Endodermal cell (in vitro differentiated cells): ENCODE results near the gene GLIS2. TPM values are rescaled to one million over a fixed set of nuclear protein-coding genes. Genes with fewer than 3 reads are reported as not detected.
A peak's percentile ranks its signal among the peaks of the same experiment; 100 is the strongest.

Experiments
- DNase-seq: peaks from one replicate; pipeline ENCODE4 v3.0.0-alpha.2; 2017
- H3K27ac ChIP-seq: 2 replicates; pipeline ENCODE4 v1.5.1; 2013; ENCODE audit warnings: mild to moderate bottlenecking, low read depth, low read length, moderate library complexity
- H3K27me3 ChIP-seq: 2 replicates; pipeline ENCODE4 v1.6.1; 2013; ENCODE audit warnings: mild to moderate bottlenecking, low read length, moderate library complexity; ENCODE audit not compliant: insufficient read depth, control insufficient read depth, poor library complexity, severe bottlenecking
- H3K36me3 ChIP-seq: 2 replicates; pipeline ENCODE4 v1.7.0; 2013; ENCODE audit warnings: mild to moderate bottlenecking, low read length, moderate library complexity; ENCODE audit not compliant: control insufficient read depth, insufficient read depth
- H3K4me1 ChIP-seq: one replicate; pipeline ENCODE4 v1.7.0; 2013; ENCODE audit warnings: low read length; ENCODE audit not compliant: control insufficient read depth, insufficient read depth
- H3K4me3 ChIP-seq: 2 replicates; pipeline ENCODE4 v1.5.1; 2013; ENCODE audit warnings: mild to moderate bottlenecking, low read length, moderate library complexity
- H3K9ac ChIP-seq: 2 replicates; pipeline ENCODE4 v1.6.1; 2013; ENCODE audit warnings: mild to moderate bottlenecking, low read length, moderate library complexity; ENCODE audit not compliant: poor library complexity, severe bottlenecking; ENCODE audit errors: extremely low read depth
- H3K9me3 ChIP-seq: 2 replicates; pipeline ENCODE4 v1.6.1; 2013; ENCODE audit warnings: mild to moderate bottlenecking, low read length, moderate library complexity; ENCODE audit not compliant: control insufficient read depth
- H3K27ac Mint-ChIP-seq: 2 replicates; pipeline ENCODE4 v1.8.0; 2020; ENCODE audit warnings: mixed read lengths
- H3K27me3 Mint-ChIP-seq: 2 replicates; pipeline ENCODE4 v1.8.0; 2021; ENCODE audit warnings: mild to moderate bottlenecking, mixed read lengths; ENCODE audit not compliant: insufficient read depth
- H3K36me3 Mint-ChIP-seq: 2 replicates; pipeline ENCODE4 v1.8.0; 2020; ENCODE audit warnings: low read depth, mixed read lengths
- H3K4me1 Mint-ChIP-seq: 2 replicates; pipeline ENCODE4 v1.8.0; 2020; ENCODE audit warnings: mixed read lengths
- H3K4me3 Mint-ChIP-seq: 2 replicates; pipeline ENCODE4 v1.8.0; 2020; ENCODE audit warnings: mild to moderate bottlenecking, moderate library complexity, mixed read lengths
- H3K9me3 Mint-ChIP-seq: 2 replicates; pipeline ENCODE4 v1.8.0; 2020; ENCODE audit warnings: mild to moderate bottlenecking, mixed read lengths
- WGBS, 2 experiments: methylation state at CpG; one replicate each; pipeline versions ENCODE4 v1.1.5 to v1.1.7; 2013; ENCODE audit warnings: missing lambda C conversion rate in 2 of 2, mixed read lengths in 1 of 2; ENCODE audit not compliant: insufficient coverage in 1 of 2, insufficient read length in 1 of 2; 5-methylcytosine and 5-hydroxymethylcytosine counted together
- total RNA-seq, 2 donors: library from RNA; stranded (reverse); fragmentation: NEBNext Ultra II Directional in 1 of 2; extraction: Animal tissue kit (Norgen Biotek cat#: 25700) in 1 of 2; gene quantifications; 2 replicates in 1 of 2; 3 replicates in 1 of 2; pipeline ENCODE4 v1.2.1, GENCODE V29; 2021
- TF ChIP-seq, protein P1 (sequence below): fragments of 200-600 bp; sonication (generic); conservative IDR thresholded peaks from 2 replicates; pipeline ENCODE4 v1.5.0; 2021; ENCODE audit warnings: antibody characterized with exemption, mild to moderate bottlenecking

The GLIS2 gene
- total RNA-seq, 2 donors from 2014 or later, result 9.1 to 13.2 TPM

DNA sequence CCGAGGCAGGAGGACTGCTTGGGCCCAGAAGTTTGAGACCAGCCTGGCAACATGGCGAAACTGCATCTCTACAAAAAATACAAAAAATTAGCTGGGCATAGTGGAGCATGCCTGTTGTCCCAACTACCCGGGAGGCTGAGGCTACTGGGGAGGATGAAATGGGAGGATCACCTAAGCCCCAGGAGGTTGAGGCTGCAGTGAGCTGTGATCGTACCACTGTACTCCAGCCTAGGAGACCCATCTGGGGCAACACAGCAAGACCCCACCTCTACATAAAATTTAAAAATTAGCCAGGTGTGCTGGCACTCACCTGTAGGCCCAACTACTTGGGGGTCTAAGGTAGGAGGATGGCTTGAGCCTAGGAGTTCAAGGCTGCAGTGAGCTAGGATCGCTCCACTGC is 33.5 kb downstream of the GLIS2 start:
- peak overlapping the region; percentile 92 for H3K4me3 ChIP-seq

DNA sequence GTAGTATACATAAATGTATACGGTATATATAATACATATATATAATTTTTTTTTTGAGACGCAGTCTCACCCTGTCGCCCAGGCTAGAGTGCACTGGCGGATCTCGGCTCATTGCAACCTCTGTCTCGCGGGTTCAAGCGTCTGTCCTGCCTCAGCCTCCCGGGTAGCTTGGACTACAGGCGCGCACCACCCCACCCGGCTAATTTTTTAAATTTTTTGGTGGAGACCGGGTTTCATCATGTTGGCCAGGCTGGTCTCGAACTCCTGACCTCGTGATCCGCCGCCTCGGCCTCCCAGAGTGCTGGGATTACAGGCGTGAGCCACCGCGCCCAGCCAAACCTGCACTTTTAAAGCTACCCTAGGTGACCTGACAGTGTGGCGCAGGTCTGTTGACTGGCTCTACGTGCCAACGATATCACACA is 34.5 kb downstream of the GLIS2 start:
- Mint-ChIP-seq H3K27ac (peak overlapping the region; percentile 97), H3K36me3 (peaks cover 14% of the 10 kb centered on the region), H3K27me3 (no peaks in the 10 kb centered on the region), H3K4me1 (peaks cover 4% of the 10 kb centered on the region), H3K9me3 (no peaks in the 10 kb centered on the region), H3K4me3 (peak overlapping the region; percentile 92)
- H3K9me3 ChIP-seq, result no peaks in the 10 kb centered on the region
- no peak for DNase-seq
- H3K9ac ChIP-seq, result peak overlapping the region; percentile 81
- 26 to 31% methylated on average over 19 to 23 of the region's 24 CpGs for WGBS, 2 experiments
- peaks cover 5% of the 10 kb centered on the region for H3K36me3 ChIP-seq
- TF ChIP-seq, protein P1, sequence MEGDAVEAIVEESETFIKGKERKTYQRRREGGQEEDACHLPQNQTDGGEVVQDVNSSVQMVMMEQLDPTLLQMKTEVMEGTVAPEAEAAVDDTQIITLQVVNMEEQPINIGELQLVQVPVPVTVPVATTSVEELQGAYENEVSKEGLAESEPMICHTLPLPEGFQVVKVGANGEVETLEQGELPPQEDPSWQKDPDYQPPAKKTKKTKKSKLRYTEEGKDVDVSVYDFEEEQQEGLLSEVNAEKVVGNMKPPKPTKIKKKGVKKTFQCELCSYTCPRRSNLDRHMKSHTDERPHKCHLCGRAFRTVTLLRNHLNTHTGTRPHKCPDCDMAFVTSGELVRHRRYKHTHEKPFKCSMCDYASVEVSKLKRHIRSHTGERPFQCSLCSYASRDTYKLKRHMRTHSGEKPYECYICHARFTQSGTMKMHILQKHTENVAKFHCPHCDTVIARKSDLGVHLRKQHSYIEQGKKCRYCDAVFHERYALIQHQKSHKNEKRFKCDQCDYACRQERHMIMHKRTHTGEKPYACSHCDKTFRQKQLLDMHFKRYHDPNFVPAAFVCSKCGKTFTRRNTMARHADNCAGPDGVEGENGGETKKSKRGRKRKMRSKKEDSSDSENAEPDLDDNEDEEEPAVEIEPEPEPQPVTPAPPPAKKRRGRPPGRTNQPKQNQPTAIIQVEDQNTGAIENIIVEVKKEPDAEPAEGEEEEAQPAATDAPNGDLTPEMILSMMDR, result no peak
- H3K27me3 ChIP-seq, result no peaks in the 10 kb centered on the region
- H3K4me3 ChIP-seq, result peak overlapping the region; percentile 92
- no peaks in the 10 kb centered on the region for H3K4me1 ChIP-seq
- H3K27ac ChIP-seq, result peak overlapping the region; percentile 27

More for the DNA sequence above, 33.5 kb downstream of the GLIS2 start:
- 93 to 95% methylated on average over 3 to 5 of the region's 5 CpGs for WGBS, 2 experiments
- H3K36me3 ChIP-seq, result peaks cover 5% of the 10 kb centered on the region
- H3K4me1 ChIP-seq, result no peaks in the 10 kb centered on the region
- H3K4me3 Mint-ChIP-seq, result peak overlapping the region; percentile 92
- peaks cover 2% of the 10 kb centered on the region for H3K4me1 Mint-ChIP-seq
- H3K9me3 ChIP-seq, result no peaks in the 10 kb centered on the region
- H3K27me3 ChIP-seq, result no peaks in the 10 kb centered on the region
- H3K36me3 Mint-ChIP-seq, result peaks cover 21% of the 10 kb centered on the region
- H3K27ac ChIP-seq, result no peak overlapping the region
- H3K27ac Mint-ChIP-seq, result no peak overlapping the region
- no peak for DNase-seq
- H3K27me3 Mint-ChIP-seq, result no peaks in the 10 kb centered on the region
- TF ChIP-seq, protein P1, result no peak
- no peak overlapping the region for H3K9ac ChIP-seq
- peaks cover 6% of the 10 kb centered on the region for H3K9me3 Mint-ChIP-seq

DNA sequence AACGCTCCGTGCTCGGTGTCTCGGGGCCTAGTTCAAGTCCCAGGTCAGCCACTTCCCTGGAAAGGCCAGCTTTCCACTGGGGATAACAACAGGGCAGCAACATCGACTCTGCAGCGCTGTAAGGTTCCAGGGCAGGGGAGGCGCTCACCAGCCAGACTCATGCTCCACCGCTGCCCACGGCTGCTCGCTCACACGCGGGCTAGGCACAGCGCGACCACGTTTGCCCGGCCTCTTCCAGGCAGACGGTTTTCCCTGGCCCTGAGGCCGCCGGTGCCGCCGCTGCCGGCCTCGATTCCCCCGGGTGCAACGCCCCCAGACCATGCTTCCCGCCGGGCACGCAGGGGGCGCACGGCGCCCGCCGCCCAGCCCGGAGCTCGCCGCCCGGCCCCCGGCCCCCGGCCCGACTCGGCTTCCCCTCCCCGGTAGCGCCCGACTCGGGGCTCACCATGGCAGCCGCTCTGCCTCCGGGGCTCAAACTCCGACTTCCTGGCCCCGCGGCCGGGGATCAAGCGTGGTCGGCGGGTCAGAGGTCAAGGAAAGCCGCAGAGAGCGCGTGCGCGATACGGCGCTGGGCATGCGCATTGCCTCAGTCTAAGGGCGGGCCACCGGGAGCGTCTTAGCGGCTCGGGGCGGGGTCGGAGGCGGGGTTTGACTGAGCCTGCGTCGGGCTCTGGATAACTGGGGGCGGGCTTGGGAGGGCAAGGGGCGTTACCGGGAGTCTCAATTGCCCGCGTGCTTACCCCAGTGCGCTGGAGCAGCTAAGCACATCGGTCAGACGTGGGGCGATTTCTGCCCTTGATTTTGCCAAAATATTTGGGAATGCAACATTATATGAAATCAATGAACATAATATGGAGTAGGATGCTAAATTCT is 35.2 kb downstream of the GLIS2 start, which contains the start of gene PAM16:
PAM16 (minus strand) TSS at position 535 of the 873 bp plus-strand sequence; CDS start at position 448, 87 bp downstream.
- Histone ChIP-seq H3K36me3 (peaks cover 5% of the 10 kb centered on the region), H3K4me3 (peak within 1 kb of the TSS; percentile 92), H3K4me1 (no peaks in the 10 kb centered on the region), H3K9ac (peak within 1 kb of the TSS; percentile 81), H3K27me3 (no peaks in the 10 kb centered on the region), H3K27ac (peak within 1 kb of the TSS; percentile 27), H3K9me3 (no peaks in the 10 kb centered on the region)
- Mint-ChIP-seq H3K27me3 (no peaks in the 10 kb centered on the region), H3K4me1 (peaks cover 4% of the 10 kb centered on the region), H3K36me3 (peaks cover 7% of the 10 kb centered on the region), H3K27ac (peak within 1 kb of the TSS; percentile 97), H3K4me3 (peak within 1 kb of the TSS; percentile 92), H3K9me3 (no peaks in the 10 kb centered on the region)
- DNase-seq, result peak; percentile 99
- TF ChIP-seq, protein P1, result no peak
- 1% methylated on average over 39 to 81 of the region's 81 CpGs for WGBS, 2 experiments
